DOHH2 (cell line): ENCODE measurements around the gene DCUN1D1.

Experiments
- EZH2phosphoT487 ChIP-seq: fragments of 200-600 bp; sonication (generic); IDR thresholded peaks from 2 replicates; pipeline ENCODE4 v1.6.1; 2017; ENCODE audit warnings: borderline replicate concordance, mild to moderate bottlenecking, antibody characterized with exemption, low read length, moderate library complexity, mixed read lengths
- TF ChIP-seq, protein P1 (sequence below): fragments of 200-600 bp; sonication (generic); IDR thresholded peaks from one replicate; pipeline ENCODE4 v1.5.1; 2014; ENCODE audit warnings: antibody characterized with exemption, mild to moderate bottlenecking, low read depth, low read length; ENCODE audit not compliant: poor library complexity, severe bottlenecking

- TF ChIP-seq, protein P1, sequence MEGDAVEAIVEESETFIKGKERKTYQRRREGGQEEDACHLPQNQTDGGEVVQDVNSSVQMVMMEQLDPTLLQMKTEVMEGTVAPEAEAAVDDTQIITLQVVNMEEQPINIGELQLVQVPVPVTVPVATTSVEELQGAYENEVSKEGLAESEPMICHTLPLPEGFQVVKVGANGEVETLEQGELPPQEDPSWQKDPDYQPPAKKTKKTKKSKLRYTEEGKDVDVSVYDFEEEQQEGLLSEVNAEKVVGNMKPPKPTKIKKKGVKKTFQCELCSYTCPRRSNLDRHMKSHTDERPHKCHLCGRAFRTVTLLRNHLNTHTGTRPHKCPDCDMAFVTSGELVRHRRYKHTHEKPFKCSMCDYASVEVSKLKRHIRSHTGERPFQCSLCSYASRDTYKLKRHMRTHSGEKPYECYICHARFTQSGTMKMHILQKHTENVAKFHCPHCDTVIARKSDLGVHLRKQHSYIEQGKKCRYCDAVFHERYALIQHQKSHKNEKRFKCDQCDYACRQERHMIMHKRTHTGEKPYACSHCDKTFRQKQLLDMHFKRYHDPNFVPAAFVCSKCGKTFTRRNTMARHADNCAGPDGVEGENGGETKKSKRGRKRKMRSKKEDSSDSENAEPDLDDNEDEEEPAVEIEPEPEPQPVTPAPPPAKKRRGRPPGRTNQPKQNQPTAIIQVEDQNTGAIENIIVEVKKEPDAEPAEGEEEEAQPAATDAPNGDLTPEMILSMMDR, result no peak
- no peak for TF ChIP-seq EZH2phosphoT487
Observed at GRCh38 chr3:182902236-182902635, 78.1 kb downstream of the DCUN1D1 start.
